ENCODE measurements around the gene CTIF. TPM values are rescaled to one million over a fixed set of nuclear protein-coding genes. Genes with fewer than 3 reads are reported as not detected.

CTIF gene
- total and polyA plus RNA-seq, 2 experiments from 2014 or later: 8.6 to 14.4 TPM

DNA sequence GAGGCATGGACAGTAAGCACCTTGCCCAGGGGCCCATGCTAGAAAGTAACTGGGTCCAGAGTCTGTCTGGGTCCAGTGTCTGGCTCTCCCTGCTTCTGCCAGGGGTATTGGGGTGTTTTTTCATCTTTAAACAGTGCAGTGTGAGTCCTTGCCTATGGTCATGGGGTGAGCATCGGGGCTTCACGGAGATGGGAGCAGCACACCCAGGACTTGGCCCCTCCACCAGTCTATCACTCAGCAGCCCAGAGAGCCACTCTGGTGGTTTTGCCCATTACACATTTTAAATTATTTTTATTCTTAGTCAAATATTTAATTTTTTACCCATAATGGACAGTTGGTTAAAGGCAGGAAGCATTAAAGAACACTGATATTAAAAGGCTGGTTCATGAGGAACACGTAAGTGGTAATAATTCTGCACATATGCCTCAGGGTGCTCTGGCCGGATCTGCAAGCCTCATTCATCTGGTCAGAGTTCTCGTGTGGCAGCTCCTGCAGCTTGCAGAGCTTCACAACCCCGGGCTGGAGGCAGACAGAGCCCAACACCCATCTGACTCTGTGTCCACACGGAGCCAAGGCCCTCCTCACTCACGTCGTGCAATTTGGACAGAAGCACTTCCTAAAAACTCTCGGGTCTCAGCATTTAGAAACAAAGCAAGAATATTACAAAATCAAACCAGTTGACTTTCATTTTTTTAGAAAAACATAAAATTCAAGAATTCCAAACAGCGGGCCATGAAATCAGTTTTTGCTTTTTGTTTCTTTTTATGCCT lies 204.1 kb downstream of the CTIF start:
- Histone ChIP-seq H2AFZ (no peak overlapping the region), H3F3A (replicated peaks; ENCODE audit: low read depth) (no peaks in the 10 kb centered on the region), H3K27me3 (ENCODE audit: insufficient read depth) (no peaks in the 10 kb centered on the region), H3K4me1 (ENCODE audit: insufficient read depth) (no peaks in the 10 kb centered on the region), H3K9me2 (ENCODE audit: insufficient read depth) (0 out of 2 replicates have a peak, but pooled peaks cover 5% of the 10 kb centered on the region), H3K27ac (ENCODE audit: low read depth) (no peak overlapping the region), H3K4me3 (no peak overlapping the region), H3K79me2 (replicated peaks; ENCODE audit: insufficient read depth) (no peaks in the 10 kb centered on the region), H3K36me3 (ENCODE audit: insufficient read depth) (no peaks in the 10 kb centered on the region), H4K20me1 (replicated peaks; ENCODE audit: insufficient read depth) (no peaks in the 10 kb centered on the region; the same call in 1 of the 2 replicates), H3K4me2 (no peak overlapping the region)
- Mint-ChIP-seq H3K27me3 (ENCODE audit: insufficient read depth, low read depth, poor library complexity) (peaks cover 11% of the 10 kb centered on the region), H3K36me3 (ENCODE audit: low read depth) (no peaks in the 10 kb centered on the region), H3K4me1 (no peaks in the 10 kb centered on the region), H3K27ac (no peak overlapping the region), H3K4me3 (no peak overlapping the region), H3K9me3 (no peaks in the 10 kb centered on the region)
- ATAC-seq (peak; percentile 46; the same call in 2 of the 3 replicates), DNase-seq (ENCODE audit: low spot score) (no peak)
- TF ChIP-seq ZNF331 (CRISPR knock-in tag; IDR thresholded peaks at IDR 0.05; ENCODE audit: low read depth) (no peak), NANOG (IDR thresholded peaks at IDR 0.05; ENCODE audit: borderline replicate concordance) (no peak), EZH2phosphoT487 (IDR thresholded peaks at IDR 0.05; ENCODE audit: unreplicated experiment) (no peak), ZNF114 (CRISPR knock-in tag; IDR thresholded peaks at IDR 0.05) (no peak)
- TF ChIP-seq, protein P1, sequence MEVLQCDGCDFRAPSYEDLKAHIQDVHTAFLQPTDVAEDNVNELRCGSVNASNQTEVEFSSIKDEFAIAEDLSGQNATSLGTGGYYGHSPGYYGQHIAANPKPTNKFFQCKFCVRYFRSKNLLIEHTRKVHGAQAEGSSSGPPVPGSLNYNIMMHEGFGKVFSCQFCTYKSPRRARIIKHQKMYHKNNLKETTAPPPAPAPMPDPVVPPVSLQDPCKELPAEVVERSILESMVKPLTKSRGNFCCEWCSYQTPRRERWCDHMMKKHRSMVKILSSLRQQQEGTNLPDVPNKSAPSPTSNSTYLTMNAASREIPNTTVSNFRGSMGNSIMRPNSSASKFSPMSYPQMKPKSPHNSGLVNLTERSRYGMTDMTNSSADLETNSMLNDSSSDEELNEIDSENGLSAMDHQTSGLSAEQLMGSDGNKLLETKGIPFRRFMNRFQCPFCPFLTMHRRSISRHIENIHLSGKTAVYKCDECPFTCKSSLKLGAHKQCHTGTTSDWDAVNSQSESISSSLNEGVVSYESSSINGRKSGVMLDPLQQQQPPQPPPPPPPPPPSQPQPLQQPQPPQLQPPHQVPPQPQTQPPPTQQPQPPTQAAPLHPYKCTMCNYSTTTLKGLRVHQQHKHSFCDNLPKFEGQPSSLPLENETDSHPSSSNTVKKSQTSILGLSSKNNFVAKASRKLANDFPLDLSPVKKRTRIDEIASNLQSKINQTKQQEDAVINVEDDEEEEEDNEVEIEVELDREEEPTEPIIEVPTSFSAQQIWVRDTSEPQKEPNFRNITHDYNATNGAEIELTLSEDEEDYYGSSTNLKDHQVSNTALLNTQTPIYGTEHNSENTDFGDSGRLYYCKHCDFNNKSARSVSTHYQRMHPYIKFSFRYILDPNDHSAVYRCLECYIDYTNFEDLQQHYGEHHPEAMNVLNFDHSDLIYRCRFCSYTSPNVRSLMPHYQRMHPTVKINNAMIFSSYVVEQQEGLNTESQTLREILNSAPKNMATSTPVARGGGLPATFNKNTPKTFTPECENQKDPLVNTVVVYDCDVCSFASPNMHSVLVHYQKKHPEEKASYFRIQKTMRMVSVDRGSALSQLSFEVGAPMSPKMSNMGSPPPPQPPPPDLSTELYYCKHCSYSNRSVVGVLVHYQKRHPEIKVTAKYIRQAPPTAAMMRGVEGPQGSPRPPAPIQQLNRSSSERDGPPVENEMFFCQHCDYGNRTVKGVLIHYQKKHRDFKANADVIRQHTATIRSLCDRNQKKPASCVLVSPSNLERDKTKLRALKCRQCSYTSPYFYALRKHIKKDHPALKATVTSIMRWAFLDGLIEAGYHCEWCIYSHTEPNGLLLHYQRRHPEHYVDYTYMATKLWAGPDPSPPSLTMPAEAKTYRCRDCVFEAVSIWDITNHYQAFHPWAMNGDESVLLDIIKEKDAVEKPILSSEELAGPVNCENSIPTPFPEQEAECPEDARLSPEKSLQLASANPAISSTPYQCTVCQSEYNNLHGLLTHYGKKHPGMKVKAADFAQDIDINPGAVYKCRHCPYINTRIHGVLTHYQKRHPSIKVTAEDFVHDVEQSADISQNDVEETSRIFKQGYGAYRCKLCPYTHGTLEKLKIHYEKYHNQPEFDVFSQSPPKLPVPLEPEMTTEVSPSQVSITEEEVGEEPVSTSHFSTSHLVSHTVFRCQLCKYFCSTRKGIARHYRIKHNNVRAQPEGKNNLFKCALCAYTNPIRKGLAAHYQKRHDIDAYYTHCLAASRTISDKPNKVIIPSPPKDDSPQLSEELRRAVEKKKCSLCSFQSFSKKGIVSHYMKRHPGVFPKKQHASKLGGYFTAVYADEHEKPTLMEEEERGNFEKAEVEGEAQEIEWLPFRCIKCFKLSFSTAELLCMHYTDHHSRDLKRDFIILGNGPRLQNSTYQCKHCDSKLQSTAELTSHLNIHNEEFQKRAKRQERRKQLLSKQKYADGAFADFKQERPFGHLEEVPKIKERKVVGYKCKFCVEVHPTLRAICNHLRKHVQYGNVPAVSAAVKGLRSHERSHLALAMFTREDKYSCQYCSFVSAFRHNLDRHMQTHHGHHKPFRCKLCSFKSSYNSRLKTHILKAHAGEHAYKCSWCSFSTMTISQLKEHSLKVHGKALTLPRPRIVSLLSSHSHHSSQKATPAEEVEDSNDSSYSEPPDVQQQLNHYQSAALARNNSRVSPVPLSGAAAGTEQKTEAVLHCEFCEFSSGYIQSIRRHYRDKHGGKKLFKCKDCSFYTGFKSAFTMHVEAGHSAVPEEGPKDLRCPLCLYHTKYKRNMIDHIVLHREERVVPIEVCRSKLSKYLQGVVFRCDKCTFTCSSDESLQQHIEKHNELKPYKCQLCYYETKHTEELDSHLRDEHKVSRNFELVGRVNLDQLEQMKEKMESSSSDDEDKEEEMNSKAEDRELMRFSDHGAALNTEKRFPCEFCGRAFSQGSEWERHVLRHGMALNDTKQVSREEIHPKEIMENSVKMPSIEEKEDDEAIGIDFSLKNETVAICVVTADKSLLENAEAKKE (CRISPR knock-in tag; IDR thresholded peaks at IDR 0.05): no peak

DNA sequence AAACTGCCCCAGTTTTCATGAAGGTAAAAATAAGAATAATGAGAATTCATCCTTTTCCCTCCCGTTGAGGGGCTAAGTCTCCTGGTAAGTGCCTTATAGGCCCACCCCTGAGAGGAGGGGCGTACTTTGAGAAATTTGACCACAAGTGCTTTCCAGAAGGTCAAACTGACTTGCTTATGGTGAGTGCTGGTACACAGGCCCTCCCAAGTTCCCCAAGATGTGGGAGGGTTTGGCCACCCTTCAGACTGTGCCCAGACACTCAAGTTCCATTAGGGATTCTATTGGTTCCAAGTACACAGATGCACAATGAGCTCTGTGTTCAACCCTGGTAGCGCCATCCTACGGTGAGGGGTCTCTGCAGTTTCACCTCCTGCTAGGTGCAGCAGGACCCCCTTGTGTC lies 205.1 kb downstream of the CTIF start:
- H3F3A ChIP-seq (replicated peaks; ENCODE audit: low read depth): no peaks in the 10 kb centered on the region
- Mint-ChIP-seq H3K27ac (no peak overlapping the region), H3K27me3 (ENCODE audit: insufficient read depth, low read depth, poor library complexity) (peaks cover 6% of the 10 kb centered on the region), H3K4me1 (no peaks in the 10 kb centered on the region), H3K36me3 (ENCODE audit: low read depth) (no peaks in the 10 kb centered on the region), H3K4me3 (no peak overlapping the region), H3K9me3 (no peaks in the 10 kb centered on the region)
- H3K27me3 ChIP-seq (ENCODE audit: insufficient read depth): no peaks in the 10 kb centered on the region
- no peak for DNase-seq (ENCODE audit: low spot score)
- H2AFZ ChIP-seq: no peak overlapping the region
- ATAC-seq: no peak
- H3K4me1 ChIP-seq (ENCODE audit: insufficient read depth): no peaks in the 10 kb centered on the region
- no peaks in the 10 kb centered on the region for H3K79me2 ChIP-seq (replicated peaks; ENCODE audit: insufficient read depth)
- H3K4me3 ChIP-seq: no peak overlapping the region
- H3K27ac ChIP-seq (ENCODE audit: low read depth): no peak overlapping the region
- H3K4me2 ChIP-seq: no peak overlapping the region
- H4K20me1 ChIP-seq (replicated peaks; ENCODE audit: insufficient read depth): no peaks in the 10 kb centered on the region
- H3K9me2 ChIP-seq (ENCODE audit: insufficient read depth): 0 out of 2 replicates have a peak, but pooled peaks cover 5% of the 10 kb centered on the region
- H3K36me3 ChIP-seq (ENCODE audit: insufficient read depth): no peaks in the 10 kb centered on the region
- TF ChIP-seq, protein P2, sequence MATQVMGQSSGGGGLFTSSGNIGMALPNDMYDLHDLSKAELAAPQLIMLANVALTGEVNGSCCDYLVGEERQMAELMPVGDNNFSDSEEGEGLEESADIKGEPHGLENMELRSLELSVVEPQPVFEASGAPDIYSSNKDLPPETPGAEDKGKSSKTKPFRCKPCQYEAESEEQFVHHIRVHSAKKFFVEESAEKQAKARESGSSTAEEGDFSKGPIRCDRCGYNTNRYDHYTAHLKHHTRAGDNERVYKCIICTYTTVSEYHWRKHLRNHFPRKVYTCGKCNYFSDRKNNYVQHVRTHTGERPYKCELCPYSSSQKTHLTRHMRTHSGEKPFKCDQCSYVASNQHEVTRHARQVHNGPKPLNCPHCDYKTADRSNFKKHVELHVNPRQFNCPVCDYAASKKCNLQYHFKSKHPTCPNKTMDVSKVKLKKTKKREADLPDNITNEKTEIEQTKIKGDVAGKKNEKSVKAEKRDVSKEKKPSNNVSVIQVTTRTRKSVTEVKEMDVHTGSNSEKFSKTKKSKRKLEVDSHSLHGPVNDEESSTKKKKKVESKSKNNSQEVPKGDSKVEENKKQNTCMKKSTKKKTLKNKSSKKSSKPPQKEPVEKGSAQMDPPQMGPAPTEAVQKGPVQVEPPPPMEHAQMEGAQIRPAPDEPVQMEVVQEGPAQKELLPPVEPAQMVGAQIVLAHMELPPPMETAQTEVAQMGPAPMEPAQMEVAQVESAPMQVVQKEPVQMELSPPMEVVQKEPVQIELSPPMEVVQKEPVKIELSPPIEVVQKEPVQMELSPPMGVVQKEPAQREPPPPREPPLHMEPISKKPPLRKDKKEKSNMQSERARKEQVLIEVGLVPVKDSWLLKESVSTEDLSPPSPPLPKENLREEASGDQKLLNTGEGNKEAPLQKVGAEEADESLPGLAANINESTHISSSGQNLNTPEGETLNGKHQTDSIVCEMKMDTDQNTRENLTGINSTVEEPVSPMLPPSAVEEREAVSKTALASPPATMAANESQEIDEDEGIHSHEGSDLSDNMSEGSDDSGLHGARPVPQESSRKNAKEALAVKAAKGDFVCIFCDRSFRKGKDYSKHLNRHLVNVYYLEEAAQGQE (IDR thresholded peaks at IDR 0.05; ENCODE audit: unreplicated experiment): no peak
- TF ChIP-seq ZNF114 (CRISPR knock-in tag; IDR thresholded peaks at IDR 0.05) (no peak), STAT1 (IDR thresholded peaks at IDR 0.05; ENCODE audit: unreplicated experiment) (no peak), NANOG (IDR thresholded peaks at IDR 0.05; ENCODE audit: borderline replicate concordance) (no peak), CREB1 (CRISPR knock-in tag; IDR thresholded peaks at IDR 0.05; ENCODE audit: low read depth) (no peak), EZH2 (IDR thresholded peaks at IDR 0.05; ENCODE audit: low read depth, unreplicated experiment) (no peak), ETS1 (IDR thresholded peaks at IDR 0.05) (no peak)
